MM.1S (cell line): ENCODE measurements around the gene ATP2B2.

Source experiments
- DNase-seq: peaks from one replicate; pipeline ENCODE4 v3.0.0-alpha.2; 2015
- H2AFZ ChIP-seq: fragments of 300-600 bp; sonication (generic); 2 replicates; pipeline ENCODE4 v1.6.0; 2016; ENCODE audit warnings: antibody characterized with exemption, low read length
- H3F3A ChIP-seq: fragments of 300-600 bp; sonication (generic); 2 replicates; pipeline ENCODE4 v1.6.1; 2016; ENCODE audit warnings: mild to moderate bottlenecking, antibody characterized with exemption, low read length, moderate library complexity, mixed read lengths; ENCODE audit not compliant: insufficient read depth
- H3K27ac ChIP-seq: fragments of 300-600 bp; sonication (generic); 2 replicates; pipeline ENCODE4 v1.5.1; 2016; ENCODE audit warnings: mild to moderate bottlenecking, low read length
- H3K27me3 ChIP-seq: fragments of 300-600 bp; sonication (generic); replicated peaks from 2 replicates; pipeline ENCODE4 v1.6.0; 2016; ENCODE audit warnings: low read length; ENCODE audit not compliant: insufficient read depth
- H3K36me3 ChIP-seq: fragments of 300-600 bp; sonication (generic); replicated peaks from 2 replicates; pipeline ENCODE4 v1.6.1; 2016; ENCODE audit warnings: mild to moderate bottlenecking, low read length, mixed read lengths; ENCODE audit not compliant: insufficient read depth
- H3K4me1 ChIP-seq: fragments of 300-600 bp; sonication (generic); 2 replicates; pipeline ENCODE4 v1.6.1; 2016; ENCODE audit warnings: low read length, mixed read lengths
- H3K4me2 ChIP-seq: fragments of 300-600 bp; sonication (generic); 2 replicates; pipeline ENCODE4 v1.6.0; 2016; ENCODE audit warnings: low read depth, low read length
- H3K4me3 ChIP-seq: fragments of 300-600 bp; sonication (generic); 2 replicates; pipeline ENCODE4 v1.5.1; 2016; ENCODE audit warnings: low read length, mixed read lengths
- H3K79me2 ChIP-seq: fragments of 300-600 bp; sonication (generic); 2 replicates; pipeline ENCODE4 v1.6.1; 2016; ENCODE audit warnings: mixed run types, low read length, mixed read lengths
- H3K9ac ChIP-seq: fragments of 300-600 bp; sonication (generic); 2 replicates; pipeline ENCODE4 v1.6.1; 2016; ENCODE audit warnings: low read length, mixed read lengths
- H3K9me2 ChIP-seq: fragments of 300-600 bp; sonication (generic); replicated peaks from 2 replicates; pipeline ENCODE4 v1.6.1; 2016; ENCODE audit warnings: mild to moderate bottlenecking, low read length, mixed read lengths; ENCODE audit not compliant: insufficient read depth
- H3K9me3 ChIP-seq: fragments of 300-600 bp; sonication (generic); replicated peaks from 2 replicates; pipeline ENCODE4 v1.6.1; 2016; ENCODE audit warnings: mild to moderate bottlenecking, low read length, mixed read lengths; ENCODE audit not compliant: insufficient read depth
- H4K20me1 ChIP-seq: fragments of 300-600 bp; sonication (generic); 2 replicates; pipeline ENCODE4 v1.6.1; 2016; ENCODE audit warnings: mild to moderate bottlenecking, low read length, moderate library complexity, mixed read lengths; ENCODE audit not compliant: insufficient read depth
- CTCF ChIP-seq: fragments of 300-600 bp; sonication (generic); IDR thresholded peaks from 2 replicates; pipeline ENCODE4 v1.5.1; 2016; ENCODE audit warnings: antibody characterized with exemption, low read length, mixed read lengths
- EZH2 ChIP-seq: fragments of 300-600 bp; sonication (generic); optimal IDR thresholded peaks from 2 replicates; pipeline ENCODE3; 2017; ENCODE audit warnings: low read depth, mild to moderate bottlenecking, antibody characterized with exemption, low read length, mixed read lengths
- EZH2phosphoT487 ChIP-seq: fragments of 300-600 bp; sonication (generic); IDR thresholded peaks from 2 replicates; pipeline ENCODE4 v1.6.1; 2018; ENCODE audit warnings: antibody characterized with exemption, low read length

The ATP2B2 gene

GRCh38 chr3:10309736-10310135, 195.7 kb downstream of the ATP2B2 start:
- no peak for TF ChIP-seq EZH2
- no peak for TF ChIP-seq EZH2phosphoT487
- TF ChIP-seq CTCF = no peak
- peaks cover 2% of the 10 kb centered on the region; the same call in 1 of the 2 replicates for H3F3A ChIP-seq
- H3K27me3 ChIP-seq = no peaks in the 10 kb centered on the region
- 0 out of 2 replicates have a peak, but pooled peaks cover 3% of the 10 kb centered on the region for H3K79me2 ChIP-seq
- H3K9ac ChIP-seq = no peak overlapping the region
- peaks cover 9% of the 10 kb centered on the region for H3K36me3 ChIP-seq
- H3K4me3 ChIP-seq = no peak overlapping the region
- H2AFZ ChIP-seq = no peak overlapping the region
- H3K27ac ChIP-seq = no peak overlapping the region
- H4K20me1 ChIP-seq = no peaks in the 10 kb centered on the region
- H3K9me3 ChIP-seq = no peaks in the 10 kb centered on the region
- H3K4me2 ChIP-seq = no peak overlapping the region
- H3K9me2 ChIP-seq = no peaks in the 10 kb centered on the region
- DNase-seq = no peak
- H3K4me1 ChIP-seq = no peaks in the 10 kb centered on the region

GRCh38 chr3:10308678-10309077, 196.7 kb downstream of the ATP2B2 start:
- no peak overlapping the region for H3K4me3 ChIP-seq
- H3K27ac ChIP-seq = no peak overlapping the region
- H3K9me2 ChIP-seq = no peaks in the 10 kb centered on the region
- no peak overlapping the region for H3K4me2 ChIP-seq
- H3K27me3 ChIP-seq = no peaks in the 10 kb centered on the region
- no peak overlapping the region for H3K9ac ChIP-seq
- no peaks in the 10 kb centered on the region for H3K9me3 ChIP-seq
- peaks cover 2% of the 10 kb centered on the region; the same call in 1 of the 2 replicates for H3F3A ChIP-seq
- no peaks in the 10 kb centered on the region for H4K20me1 ChIP-seq
- no peak overlapping the region for H2AFZ ChIP-seq
- DNase-seq = no peak
- H3K4me1 ChIP-seq = no peaks in the 10 kb centered on the region
- H3K79me2 ChIP-seq = no peaks in the 10 kb centered on the region
- no peak for TF ChIP-seq EZH2
- no peak for TF ChIP-seq EZH2phosphoT487
- TF ChIP-seq CTCF = no peak
- H3K36me3 ChIP-seq = peaks cover 8% of the 10 kb centered on the region

- no peaks in the 10 kb centered on the region for H3K27me3 ChIP-seq
- no peaks in the 10 kb centered on the region for H3K9me3 ChIP-seq
- DNase-seq = no peak
- no peak for TF ChIP-seq EZH2phosphoT487
- TF ChIP-seq CTCF = no peak
- no peak for TF ChIP-seq EZH2
- no peak overlapping the region for H3K9ac ChIP-seq
- H3K36me3 ChIP-seq = peaks cover 14% of the 10 kb centered on the region
- no peaks in the 10 kb centered on the region for H3K9me2 ChIP-seq
- H3F3A ChIP-seq = peaks cover 2% of the 10 kb centered on the region; the same call in 1 of the 2 replicates
- no peak overlapping the region for H2AFZ ChIP-seq
- no peak overlapping the region for H3K4me3 ChIP-seq
- H3K4me2 ChIP-seq = no peak overlapping the region
- H3K4me1 ChIP-seq = no peaks in the 10 kb centered on the region
- H4K20me1 ChIP-seq = 0 out of 2 replicates have a peak, but pooled peaks cover 3% of the 10 kb centered on the region
- peaks cover 4% of the 10 kb centered on the region; the same call in 1 of the 2 replicates for H3K79me2 ChIP-seq
- no peak overlapping the region for H3K27ac ChIP-seq
Measured at GRCh38 chr3:10306156-10306555, 199.2 kb downstream of the ATP2B2 start.
